SK-N-SH treated with all-trans-retinoic acid at 6 μM for 48 hours (cell line): ENCODE measurements around the gene SLAMF1.
"Not testable (repeated sequence)": the region's sequence is repeated elsewhere in the genome, so short reads cannot be mapped to it uniquely, and the experiment has no call there.

Source experiments
- ATAC-seq: fragments of 200-7000 bp; cut with Tn5 transposase; 3 replicates; pipeline ENCODE4 v1.9.1; 2020; ENCODE audit warnings: mild to moderate bottlenecking, moderate library complexity
- ARNTL ChIP-seq: fragments of 450-650 bp; formaldehyde crosslinking; IDR thresholded peaks from 2 replicates; pipeline ENCODE4 v1.5.0; 2020; ENCODE audit warnings: low read depth, mild to moderate bottlenecking, moderate library complexity, borderline replicate concordance
- BACH2 ChIP-seq: fragments of 250-450 bp; sonication (Bioruptor Pico); IDR thresholded peaks from 2 replicates; pipeline ENCODE4 v1.9.0; 2021; ENCODE audit warnings: mild to moderate bottlenecking, borderline replicate concordance
- CSDC2 ChIP-seq: fragments of 250-450 bp; sonication (Bioruptor Pico); IDR thresholded peaks from 2 replicates; pipeline ENCODE4 v1.5.0; 2020; ENCODE audit warnings: mild to moderate bottlenecking, moderate library complexity
- ESRRG ChIP-seq: fragments of 250-450 bp; sonication (Bioruptor Pico); IDR thresholded peaks from 2 replicates; pipeline ENCODE4 v1.6.1; 2021; ENCODE audit warnings: mild to moderate bottlenecking
- GLIS3 ChIP-seq: fragments of 250-450 bp; sonication (Bioruptor Pico); IDR thresholded peaks from 2 replicates; pipeline ENCODE4 v1.5.0; 2020; ENCODE audit warnings: mild to moderate bottlenecking, moderate library complexity
- ISL1 ChIP-seq: fragments of 250-450 bp; sonication (Bioruptor Pico); IDR thresholded peaks from 2 replicates; pipeline ENCODE4 v2.1.2; 2022; ENCODE audit warnings: mild to moderate bottlenecking, moderate library complexity
- OSR1 ChIP-seq: fragments of 250-450 bp; sonication (Bioruptor Pico); IDR thresholded peaks from 2 replicates; pipeline ENCODE4 v1.8.0; 2022; ENCODE audit warnings: moderate library complexity, mild to moderate bottlenecking, inconsistent platforms
- POU6F1 ChIP-seq: fragments of 250-450 bp; sonication (Bioruptor Pico); IDR thresholded peaks from 2 replicates; pipeline ENCODE4 v1.8.0; 2021; ENCODE audit warnings: low read depth, mild to moderate bottlenecking, moderate library complexity, borderline replicate concordance
- RARB ChIP-seq: fragments of 250-450 bp; sonication (Bioruptor Pico); IDR thresholded peaks from 2 replicates; pipeline ENCODE4 v1.8.0; 2021; ENCODE audit warnings: mild to moderate bottlenecking, moderate library complexity
- SNAI2 ChIP-seq: fragments of 250-450 bp; sonication (Bioruptor Pico); IDR thresholded peaks from 2 replicates; pipeline ENCODE4 v1.5.0; 2020; ENCODE audit warnings: mild to moderate bottlenecking, moderate library complexity
- TCF4 ChIP-seq: fragments of 250-450 bp; sonication (Bioruptor Pico); IDR thresholded peaks from 2 replicates; pipeline ENCODE4 v1.8.0; 2021; ENCODE audit warnings: mild to moderate bottlenecking, moderate library complexity, borderline replicate concordance
- TOX ChIP-seq: fragments of 250-450 bp; sonication (Bioruptor Pico); IDR thresholded peaks from 2 replicates; pipeline ENCODE4 v1.8.0; 2021; ENCODE audit warnings: mild to moderate bottlenecking, moderate library complexity, borderline replicate concordance
- TSHZ2 ChIP-seq: fragments of 250-450 bp; sonication (Bioruptor Pico); IDR thresholded peaks from 2 replicates; pipeline ENCODE4 v1.5.0; 2020; ENCODE audit warnings: mild to moderate bottlenecking, moderate library complexity
- ZC3H10 ChIP-seq: fragments of 250-450 bp; sonication (Bioruptor Pico); IDR thresholded peaks from 2 replicates; pipeline ENCODE4 v1.5.1; 2021; ENCODE audit warnings: mild to moderate bottlenecking, moderate library complexity
- ZFP3 ChIP-seq: fragments of 250-450 bp; sonication (Bioruptor Pico); IDR thresholded peaks from 2 replicates; pipeline ENCODE4 v1.5.0; 2020; ENCODE audit warnings: mild to moderate bottlenecking, moderate library complexity
- ZFP30 ChIP-seq: fragments of 450-650 bp; formaldehyde crosslinking; IDR thresholded peaks from 2 replicates; pipeline ENCODE4 v1.5.0; 2022; ENCODE audit warnings: mild to moderate bottlenecking, moderate library complexity
- ZNF565 ChIP-seq: fragments of 450-650 bp; formaldehyde crosslinking; conservative IDR thresholded peaks from 2 replicates; pipeline ENCODE4 v1.5.0; 2020; ENCODE audit warnings: low read depth, mild to moderate bottlenecking, moderate library complexity
- ZNF70 ChIP-seq: fragments of 450-650 bp; formaldehyde crosslinking; IDR thresholded peaks from 2 replicates; pipeline ENCODE4 v1.5.0; 2020; ENCODE audit warnings: mild to moderate bottlenecking, moderate library complexity
- ZNF8 ChIP-seq: fragments of 450-650 bp; formaldehyde crosslinking; IDR thresholded peaks from 2 replicates; pipeline ENCODE4 v1.5.0; 2020; ENCODE audit warnings: mild to moderate bottlenecking, moderate library complexity
- TF ChIP-seq, protein P1 (sequence below): fragments of 250-450 bp; sonication (Bioruptor Pico); IDR thresholded peaks from 2 replicates; pipeline ENCODE4 v1.8.0; 2020; ENCODE audit warnings: mild to moderate bottlenecking, moderate library complexity, borderline replicate concordance
- TF ChIP-seq, protein P2 (sequence below): fragments of 250-450 bp; sonication (Bioruptor Pico); IDR thresholded peaks from 2 replicates; pipeline ENCODE4 v1.5.1; 2021; ENCODE audit warnings: mild to moderate bottlenecking, moderate library complexity

The SLAMF1 gene

GRCh38 chr1:160584784-160585183, 62.1 kb downstream of the SLAMF1 start:
- ATAC-seq = no peak
- TF ChIP-seq ZNF8 (CRISPR knock-in tag) (no peak), CSDC2 (CRISPR knock-in tag) (no peak), ESRRG (CRISPR knock-in tag) (no peak), TOX (CRISPR knock-in tag) (no peak), SNAI2 (CRISPR knock-in tag) (no peak), ZC3H10 (CRISPR knock-in tag) (no peak), ARNTL (CRISPR knock-in tag) (no peak), RARB (CRISPR knock-in tag) (no peak), ISL1 (CRISPR knock-in tag) (no peak)
- TF ChIP-seq, all 23 proteins: peak for 0

GRCh38 chr1:160582976-160583375, 63.9 kb downstream of the SLAMF1 start:
- not testable (repeated sequence) for ATAC-seq

DNA sequence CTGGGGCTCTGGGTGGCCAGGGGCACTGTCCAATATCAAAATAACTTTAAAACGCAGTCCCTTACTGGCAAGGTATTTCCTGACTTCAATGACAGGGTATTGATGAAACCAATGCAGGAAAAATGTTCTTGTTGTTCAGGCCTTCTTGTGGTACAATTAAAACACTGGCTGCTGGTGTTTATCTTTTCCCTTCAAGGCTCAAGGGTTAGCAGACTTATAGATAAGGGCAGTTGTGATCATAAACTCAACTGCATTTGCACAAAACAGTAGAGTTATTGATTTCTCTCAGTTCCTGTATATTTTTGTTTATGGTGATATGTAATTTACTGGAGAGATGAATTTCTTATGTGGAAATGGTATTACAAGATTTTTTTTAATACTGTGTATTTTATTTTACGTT, 64.9 kb downstream of the SLAMF1 start:
- no peak for ATAC-seq
- TF ChIP-seq, protein P1, sequence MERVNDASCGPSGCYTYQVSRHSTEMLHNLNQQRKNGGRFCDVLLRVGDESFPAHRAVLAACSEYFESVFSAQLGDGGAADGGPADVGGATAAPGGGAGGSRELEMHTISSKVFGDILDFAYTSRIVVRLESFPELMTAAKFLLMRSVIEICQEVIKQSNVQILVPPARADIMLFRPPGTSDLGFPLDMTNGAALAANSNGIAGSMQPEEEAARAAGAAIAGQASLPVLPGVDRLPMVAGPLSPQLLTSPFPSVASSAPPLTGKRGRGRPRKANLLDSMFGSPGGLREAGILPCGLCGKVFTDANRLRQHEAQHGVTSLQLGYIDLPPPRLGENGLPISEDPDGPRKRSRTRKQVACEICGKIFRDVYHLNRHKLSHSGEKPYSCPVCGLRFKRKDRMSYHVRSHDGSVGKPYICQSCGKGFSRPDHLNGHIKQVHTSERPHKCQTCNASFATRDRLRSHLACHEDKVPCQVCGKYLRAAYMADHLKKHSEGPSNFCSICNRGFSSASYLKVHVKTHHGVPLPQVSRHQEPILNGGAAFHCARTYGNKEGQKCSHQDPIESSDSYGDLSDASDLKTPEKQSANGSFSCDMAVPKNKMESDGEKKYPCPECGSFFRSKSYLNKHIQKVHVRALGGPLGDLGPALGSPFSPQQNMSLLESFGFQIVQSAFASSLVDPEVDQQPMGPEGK = no peak
- TF ChIP-seq, protein P2, sequence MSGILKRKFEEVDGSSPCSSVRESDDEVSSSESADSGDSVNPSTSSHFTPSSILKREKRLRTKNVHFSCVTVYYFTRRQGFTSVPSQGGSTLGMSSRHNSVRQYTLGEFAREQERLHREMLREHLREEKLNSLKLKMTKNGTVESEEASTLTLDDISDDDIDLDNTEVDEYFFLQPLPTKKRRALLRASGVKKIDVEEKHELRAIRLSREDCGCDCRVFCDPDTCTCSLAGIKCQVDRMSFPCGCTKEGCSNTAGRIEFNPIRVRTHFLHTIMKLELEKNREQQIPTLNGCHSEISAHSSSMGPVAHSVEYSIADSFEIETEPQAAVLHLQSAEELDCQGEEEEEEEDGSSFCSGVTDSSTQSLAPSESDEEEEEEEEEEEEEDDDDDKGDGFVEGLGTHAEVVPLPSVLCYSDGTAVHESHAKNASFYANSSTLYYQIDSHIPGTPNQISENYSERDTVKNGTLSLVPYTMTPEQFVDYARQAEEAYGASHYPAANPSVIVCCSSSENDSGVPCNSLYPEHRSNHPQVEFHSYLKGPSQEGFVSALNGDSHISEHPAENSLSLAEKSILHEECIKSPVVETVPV (CRISPR knock-in tag) = no peak
- TF ChIP-seq GLIS3 (no peak), OSR1 (no peak), RARB (CRISPR knock-in tag) (no peak), ZFP30 (CRISPR knock-in tag) (no peak), ZNF70 (no peak), TSHZ2 (CRISPR knock-in tag) (no peak), ESRRG (CRISPR knock-in tag) (no peak), TCF4 (CRISPR knock-in tag) (no peak), POU6F1 (no peak), ISL1 (CRISPR knock-in tag) (no peak), ZC3H10 (CRISPR knock-in tag) (no peak), ZFP3 (no peak), SNAI2 (CRISPR knock-in tag) (no peak), BACH2 (no peak), ZNF8 (CRISPR knock-in tag) (no peak), TOX (CRISPR knock-in tag) (no peak)

DNA sequence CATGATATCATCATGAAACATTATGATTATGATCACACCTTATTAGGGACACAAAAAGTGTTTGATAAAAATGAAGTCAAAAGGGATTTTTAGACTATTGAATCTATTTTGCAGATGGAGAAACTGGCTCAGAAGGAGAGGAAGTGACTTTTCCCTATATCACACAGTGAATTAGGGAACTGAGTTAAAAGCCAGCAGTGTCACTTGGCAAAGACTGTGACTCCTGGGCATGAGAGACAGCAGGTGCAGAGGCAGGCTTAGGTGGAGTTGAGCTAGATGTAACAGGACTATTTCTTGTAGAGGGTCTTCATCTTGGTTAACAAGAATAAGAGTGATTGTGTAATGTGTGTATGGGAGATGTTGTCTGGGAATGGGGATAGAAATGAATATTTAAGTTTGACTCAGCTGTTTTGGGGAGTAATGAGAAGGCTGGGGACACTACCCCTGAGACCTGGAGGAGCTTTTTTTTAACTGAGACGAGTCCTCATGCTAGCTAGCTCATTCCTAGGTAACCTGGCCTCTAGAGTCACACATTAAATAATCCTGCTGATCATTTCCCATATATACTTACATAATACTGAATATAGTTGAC, 66.5 kb downstream of the SLAMF1 start:
- no peak for ATAC-seq
- TF ChIP-seq ARNTL (CRISPR knock-in tag) (no peak), OSR1 (no peak), ESRRG (CRISPR knock-in tag) (no peak), CSDC2 (CRISPR knock-in tag) (no peak), ZNF70 (no peak), ZNF8 (CRISPR knock-in tag) (no peak), POU6F1 (no peak), TCF4 (CRISPR knock-in tag) (no peak), ZNF565 (CRISPR knock-in tag) (no peak), SNAI2 (CRISPR knock-in tag) (no peak), ZC3H10 (CRISPR knock-in tag) (no peak), TSHZ2 (CRISPR knock-in tag) (no peak)
